GM10266 (cell line): ENCODE results near the gene ENPP5.

Source experiments
- DNase-seq: peaks from one replicate; pipeline ENCODE4 v3.0.0; 2012; ENCODE audit errors: extremely low spot score
- TF ChIP-seq, protein P1 (sequence below): IDR thresholded peaks from 2 replicates; pipeline ENCODE4 v1.5.1; 2012; ENCODE audit warnings: mild to moderate bottlenecking, low read depth; ENCODE audit not compliant: control insufficient read depth, insufficient read depth; ENCODE audit errors: missing control alignments

Gene ENPP5

DNA sequence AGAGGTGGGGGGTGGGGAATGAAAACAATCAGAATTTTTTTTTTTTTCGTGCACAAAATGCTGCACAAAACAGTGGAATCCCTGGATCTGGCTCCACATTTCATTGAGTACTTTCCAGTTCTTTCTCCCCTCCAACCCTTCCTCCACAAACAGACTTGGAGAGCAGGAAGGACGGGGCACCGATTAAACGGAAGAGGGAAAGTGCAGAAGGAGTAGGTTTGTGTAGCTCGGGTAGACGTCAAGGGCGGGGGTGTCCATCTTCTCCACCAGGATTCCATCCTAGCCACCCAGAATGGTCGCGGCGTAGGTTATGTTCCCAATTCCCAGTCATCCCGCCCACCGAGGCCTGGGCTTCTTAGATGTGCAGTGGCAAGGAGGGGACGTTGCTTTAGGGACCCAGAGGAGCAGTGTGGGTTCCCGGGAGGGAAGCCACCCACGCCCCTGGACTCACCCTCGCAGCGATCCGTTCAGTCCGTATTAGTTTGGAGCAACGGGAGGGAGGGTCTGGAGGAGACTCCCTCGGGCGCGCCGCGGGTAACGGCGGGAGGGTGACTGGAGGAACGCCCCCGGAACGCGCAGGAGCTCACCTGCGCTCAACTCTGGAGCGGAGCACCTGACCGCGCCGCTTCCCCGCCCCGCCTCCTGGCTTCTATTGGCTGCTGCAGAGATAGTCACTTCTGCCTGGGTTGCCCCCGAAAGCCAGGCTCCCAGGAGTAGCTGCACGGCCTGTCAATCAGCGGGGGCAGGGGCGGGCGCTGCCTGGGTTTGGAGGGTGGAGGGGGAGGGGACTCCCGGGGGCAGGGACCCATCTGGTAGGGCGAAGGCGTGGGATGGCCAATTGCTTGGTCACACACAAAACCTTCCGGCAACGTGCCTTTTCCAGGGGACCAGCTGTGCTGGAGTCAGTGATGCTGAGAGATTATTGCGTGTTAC, at the start of gene ENPP5:
Gene ENPP5, minus strand, starts transcription at position 624 of the 933 bp plus-strand sequence. CDS start 2,718 bp downstream, outside the sequence.
- peak; percentile 75 for DNase-seq
- TF ChIP-seq, protein P1, sequence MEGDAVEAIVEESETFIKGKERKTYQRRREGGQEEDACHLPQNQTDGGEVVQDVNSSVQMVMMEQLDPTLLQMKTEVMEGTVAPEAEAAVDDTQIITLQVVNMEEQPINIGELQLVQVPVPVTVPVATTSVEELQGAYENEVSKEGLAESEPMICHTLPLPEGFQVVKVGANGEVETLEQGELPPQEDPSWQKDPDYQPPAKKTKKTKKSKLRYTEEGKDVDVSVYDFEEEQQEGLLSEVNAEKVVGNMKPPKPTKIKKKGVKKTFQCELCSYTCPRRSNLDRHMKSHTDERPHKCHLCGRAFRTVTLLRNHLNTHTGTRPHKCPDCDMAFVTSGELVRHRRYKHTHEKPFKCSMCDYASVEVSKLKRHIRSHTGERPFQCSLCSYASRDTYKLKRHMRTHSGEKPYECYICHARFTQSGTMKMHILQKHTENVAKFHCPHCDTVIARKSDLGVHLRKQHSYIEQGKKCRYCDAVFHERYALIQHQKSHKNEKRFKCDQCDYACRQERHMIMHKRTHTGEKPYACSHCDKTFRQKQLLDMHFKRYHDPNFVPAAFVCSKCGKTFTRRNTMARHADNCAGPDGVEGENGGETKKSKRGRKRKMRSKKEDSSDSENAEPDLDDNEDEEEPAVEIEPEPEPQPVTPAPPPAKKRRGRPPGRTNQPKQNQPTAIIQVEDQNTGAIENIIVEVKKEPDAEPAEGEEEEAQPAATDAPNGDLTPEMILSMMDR: no peak

GRCh38 chr6:46219661-46220060, 48.9 kb upstream of the ENPP5 start:
- no peak for DNase-seq
- TF ChIP-seq, protein P1: no peak

GRCh38 chr6:46218457-46218856, 47.7 kb upstream of the ENPP5 start:
- TF ChIP-seq, protein P1: no peak
- DNase-seq: no peak

GRCh38 chr6:46217671-46218131, 46.9 kb upstream of the ENPP5 start:
- TF ChIP-seq, protein P1: no peak
- peak; percentile 47 for DNase-seq

DNA sequence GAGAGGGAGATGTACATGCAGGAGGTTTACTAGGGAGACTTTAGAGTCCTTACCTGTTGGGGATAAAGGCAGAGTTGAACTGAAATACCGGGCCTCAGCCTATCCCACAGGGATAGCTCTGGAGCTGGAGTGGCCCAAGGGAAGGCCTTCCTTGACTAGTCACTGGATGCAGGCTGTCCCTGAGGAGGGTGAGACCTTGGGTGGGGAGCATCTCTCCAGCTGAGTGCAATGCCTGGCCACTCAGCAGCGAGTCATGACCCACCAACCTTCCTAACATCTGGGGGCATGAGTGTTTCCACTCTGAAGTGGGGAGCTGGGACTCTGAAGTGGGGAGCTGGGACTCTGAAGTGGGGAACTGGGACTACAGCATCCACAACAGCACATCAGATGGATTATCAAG, 46.1 kb upstream of the ENPP5 start:
- DNase-seq: no peak
- TF ChIP-seq, protein P1: no peak

DNA sequence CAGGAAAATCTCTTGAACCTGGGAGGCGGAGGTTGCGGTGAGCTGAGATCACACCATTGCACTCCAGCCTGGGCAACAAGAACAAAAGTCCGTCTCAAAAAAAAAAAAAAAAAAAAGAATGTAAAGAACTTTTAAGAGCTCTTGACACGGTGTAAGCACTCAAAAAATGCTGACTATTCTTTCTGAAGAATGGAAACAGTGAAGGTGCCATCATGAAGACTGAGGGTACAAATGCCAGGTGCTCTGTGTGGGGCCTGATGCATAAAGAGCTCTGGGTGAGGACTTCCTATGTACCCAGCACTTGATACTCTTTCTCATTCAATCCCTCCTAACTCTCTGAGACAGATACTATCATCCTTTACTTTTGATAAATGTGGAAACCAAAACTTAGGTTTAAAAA, 45.0 kb upstream of the ENPP5 start:
- TF ChIP-seq, protein P1: no peak
- no peak for DNase-seq

- TF ChIP-seq, protein P1: no peak
- DNase-seq: no peak
Measured at GRCh38 chr6:46215213-46215612, 44.4 kb upstream of the ENPP5 start.
